Mucosa of descending colon (tissue), 3 donors: Measurements from ENCODE around the gene CHD3. TPM values are rescaled to one million over a fixed set of nuclear protein-coding genes. Genes with fewer than 3 reads are reported as not detected.

Source experiments
- ATAC-seq: fragments of 200-7000 bp; cut with Tn5 transposase; one replicate; pipeline ENCODE4 v1.9.1; 2020; ENCODE audit warnings: mild to moderate bottlenecking, moderate library complexity
- DNase-seq, 3 donors: peaks; one replicate each; pipeline ENCODE4 v3.0.0-alpha.2; 2020
- H3K36me3 ChIP-seq: fragments of 200-600 bp; one replicate; pipeline ENCODE4 v1.8.0; 2021; ENCODE audit warnings: low read depth, mild to moderate bottlenecking
- H3K4me1 ChIP-seq: fragments of 200-600 bp; one replicate; pipeline ENCODE4 v1.8.0; 2021; ENCODE audit warnings: low read depth, mild to moderate bottlenecking
- H3K4me3 ChIP-seq: fragments of 200-600 bp; one replicate; pipeline ENCODE4 v1.8.0; 2021; ENCODE audit warnings: mild to moderate bottlenecking
- H3K9me3 ChIP-seq: fragments of 200-600 bp; one replicate; pipeline ENCODE4 v1.8.0; 2021; ENCODE audit warnings: mild to moderate bottlenecking
- CTCF ChIP-seq: fragments of 200-600 bp; IDR thresholded peaks from one replicate; pipeline ENCODE4 v1.8.0; 2022; ENCODE audit warnings: antibody characterized with exemption, mild to moderate bottlenecking
- intact Hi-C, 2 donors: fragments of 100-400 bp; cut with DNase I in 1 of 2; cut with micrococcal nuclease in 1 of 2; formaldehyde crosslinking; loops; one replicate each; pipeline versions ENCODE4 v1.11.0 to v1.11.1; 2022; cut with DNase I, micrococcal nuclease
- total RNA-seq, 3 donors: library from RNA; stranded (reverse); fragmentation: NEBNext Ultra II Directional in 2 of 3; extraction: Animal tissue kit (Norgen Biotek cat#: 25700) in 2 of 3; gene quantifications; one replicate each; pipeline versions ENCODE4 v1.2.1 to v1.2.4, GENCODE V29; 2021 to 2023
- donor health status: DM: no; HTN: no; CAD: no; lungs with moderate emphysema.
- donor health status: DM: no; HTN: no; CAD: no.
- donor health status: DM: no; HTN: yes; CAD: no.

CHD3 gene
- total RNA-seq, 3 donors from 2014 or later: 52.7 to 151 (median 56.5) TPM

- Histone ChIP-seq H3K36me3 (peaks cover 15% of the 10 kb centered on the region), H3K4me1 (peaks cover 43% of the 10 kb centered on the region), H3K9me3 (no peaks in the 10 kb centered on the region), H3K4me3 (no peak overlapping the region)
- peak; percentile 64 to 72 (median 66) for DNase-seq
- intact Hi-C loops: no loop called here
- ATAC-seq: no peak
- no peak for TF ChIP-seq CTCF
Observed at GRCh38 chr17:7855660-7856010, 33.0 kb upstream of the CHD3 start.

GRCh38 chr17:7856011-7856810 is 32.4 kb upstream of the CHD3 start:
- peaks cover 42% of the 10 kb centered on the region for H3K4me1 ChIP-seq
- intact Hi-C loops: no loop called here
- TF ChIP-seq CTCF: no peak
- H3K36me3 ChIP-seq: peaks cover 15% of the 10 kb centered on the region
- ATAC-seq (peak; percentile 30), DNase-seq (peak; percentile 75 to 79 (median 78))
- H3K9me3 ChIP-seq: no peaks in the 10 kb centered on the region
- peak overlapping the region; percentile 36 for H3K4me3 ChIP-seq

- ATAC-seq (peak; percentile 86), DNase-seq (peak; percentile 95 to 98 (median 98))
- Histone ChIP-seq H3K36me3 (peaks cover 15% of the 10 kb centered on the region), H3K4me1 (peaks cover 35% of the 10 kb centered on the region), H3K9me3 (no peaks in the 10 kb centered on the region), H3K4me3 (peak within 1 kb of the TSS; percentile 42)
- intact Hi-C loops: no loop called here
- peak; percentile 28 for TF ChIP-seq CTCF
Observed at GRCh38 chr17:7856811-7857712, 31.5 kb upstream of the CHD3 start, which contains the start of gene NAA38. Gene NAA38, minus strand, starts transcription at chr17:7857559. Its CDS starts 96 bp downstream, at chr17:7857463.

GRCh38 chr17:7857713-7858521 is 30.7 kb upstream of the CHD3 start, which contains the start of gene CYB5D1:
Gene CYB5D1, plus strand, starts transcription at chr17:7858003. Its CDS starts 132 bp downstream, at chr17:7858135.
- intact Hi-C loops: no loop called here
- ATAC-seq: peak; percentile 73
- peak within 1 kb of the TSS; percentile 42 for H3K4me3 ChIP-seq

More at GRCh38 chr17:7857713-7858521, 30.7 kb upstream of the CHD3 start, which contains the start of gene CYB5D1:
- DNase-seq: peak; percentile 88 to 96 (median 90)
- TF ChIP-seq CTCF: no peak
- H3K4me1 ChIP-seq: peaks cover 36% of the 10 kb centered on the region
- peaks cover 12% of the 10 kb centered on the region for H3K36me3 ChIP-seq
- no peaks in the 10 kb centered on the region for H3K9me3 ChIP-seq
